HFFc6 (cell line): ENCODE measurements around the gene CAPN1. TPM values are rescaled to one million over a fixed set of nuclear protein-coding genes. Genes with fewer than 3 reads are reported as not detected.

Source experiments
- DNase-seq: peaks from one replicate; pipeline ENCODE4 v3.0.0-alpha.2; 2018
- H3K27ac Mint-ChIP-seq: 2 replicates; pipeline ENCODE4 v1.8.0; 2020; ENCODE audit warnings: mild to moderate bottlenecking, mixed read lengths
- H3K27me3 Mint-ChIP-seq: 2 replicates; pipeline ENCODE4 v1.8.0; 2021; ENCODE audit warnings: mild to moderate bottlenecking, moderate library complexity, mixed read lengths; ENCODE audit not compliant: insufficient read depth
- H3K36me3 Mint-ChIP-seq: 2 replicates; pipeline ENCODE4 v1.8.0; 2021; ENCODE audit warnings: low read depth, mixed read lengths
- H3K4me1 Mint-ChIP-seq: 2 replicates; pipeline ENCODE4 v1.8.0; 2020; ENCODE audit warnings: low read depth, mixed read lengths
- H3K4me3 Mint-ChIP-seq: 2 replicates; pipeline ENCODE4 v1.8.0; 2020; ENCODE audit warnings: mild to moderate bottlenecking, moderate library complexity, mixed read lengths
- H3K9me3 Mint-ChIP-seq: 2 replicates; pipeline ENCODE4 v1.8.0; 2020; ENCODE audit warnings: mild to moderate bottlenecking, mixed read lengths
- CTCF ChIP-seq: fragments of 200-600 bp; sonication (generic); IDR thresholded peaks from 2 replicates; pipeline ENCODE4 v1.5.0; 2021; ENCODE audit warnings: antibody characterized with exemption, mild to moderate bottlenecking
- total RNA-seq, 6 experiments: library from RNA; stranded (reverse); fragmentation: NEBNext Ultra II Directional; extraction: Animal tissue kit (Norgen Biotek cat#: 25700); gene quantifications; 2 replicates in 1 of 6; 3 replicates in 5 of 6; pipeline ENCODE4 v1.2.3, GENCODE V29; 2021

Gene CAPN1
- total RNA-seq, 6 experiments from 2014 or later = 203 to 271 (median 231) TPM

- no peak for TF ChIP-seq CTCF
- Mint-ChIP-seq H3K9me3 (no peaks in the 10 kb centered on the region), H3K27me3 (no peaks in the 10 kb centered on the region; the same call in 1 of the 2 replicates), H3K4me1 (peaks cover 26% of the 10 kb centered on the region), H3K27ac (peak overlapping the region; percentile 97), H3K4me3 (peak overlapping the region; percentile 98), H3K36me3 (peaks cover 14% of the 10 kb centered on the region; the same call in 1 of the 2 replicates)
- DNase-seq = no peak
Measured at GRCh38 chr11:65260756-65261590, 79.2 kb downstream of the CAPN1 start.

Other genes starting within 250 kb of the CAPN1 start
- gene GPHA2, start 246.0 kb upstream of the CAPN1 start, total RNA-seq = not detected
- gene MAJIN, start 209.8 kb upstream of the CAPN1 start, total RNA-seq = not detected
- gene BATF2, start 185.0 kb upstream of the CAPN1 start, total RNA-seq = under 1 TPM; 0.22 to 0.45 (median 0.36) TPM
- 10 to 100 TPM; 76.9 to 92.1 (median 87.2) TPM for gene ARL2, start 167.8 kb upstream of the CAPN1 start, total RNA-seq
- 10 to 100 TPM; 18.7 to 26.6 (median 25.0) TPM for gene SNX15, start 154.5 kb upstream of the CAPN1 start, total RNA-seq
- gene SAC3D1, start 140.7 kb upstream of the CAPN1 start, total RNA-seq = 10 to 100 TPM; 15.3 to 21.5 (median 18.0) TPM
- gene NAALADL1, start 123.4 kb upstream of the CAPN1 start, total RNA-seq = not detected
- gene CDCA5, start 97.9 kb upstream of the CAPN1 start, total RNA-seq = 10 to 100 TPM; 14.3 to 28.3 (median 26.6) TPM
- 10 to 100 TPM; 41.0 to 56.6 (median 53.6) TPM for gene ZFPL1, start 97.7 kb upstream of the CAPN1 start, total RNA-seq
- gene VPS51, start 85.7 kb upstream of the CAPN1 start, total RNA-seq = 10 to 100 TPM; 61.2 to 90.1 (median 79.4) TPM
- 1 to 10 TPM; 3.8 to 6.4 (median 4.9) TPM for gene TM7SF2, start 70.1 kb upstream of the CAPN1 start, total RNA-seq
- gene ZNHIT2, start 64.2 kb upstream of the CAPN1 start, total RNA-seq = 10 to 100 TPM in 4 of 6 experiments, 1 to 10 TPM in 2; 9.3 to 13.6 (median 11.1) TPM
- gene FAU, start 59.8 kb upstream of the CAPN1 start, total RNA-seq = 100 to 1,000 TPM; 631 to 750 (median 715) TPM
- gene MRPL49, start 59.6 kb upstream of the CAPN1 start, total RNA-seq = 10 to 100 TPM; 53.2 to 59.7 (median 56.9) TPM
- 10 to 100 TPM; 39.9 to 46.9 (median 42.9) TPM for gene SYVN1, start 47.4 kb upstream of the CAPN1 start, total RNA-seq
- not detected for gene SPDYC, start 11.7 kb upstream of the CAPN1 start, total RNA-seq
- gene POLA2, start 80.0 kb downstream of the CAPN1 start, total RNA-seq = 10 to 100 TPM in 5 of 6 experiments, 1 to 10 TPM in 1; 8.6 to 18.3 (median 15.3) TPM
- gene CDC42EP2, start 132.9 kb downstream of the CAPN1 start, total RNA-seq = 10 to 100 TPM; 19.0 to 35.3 (median 22.6) TPM
- gene DPF2, start 151.9 kb downstream of the CAPN1 start, total RNA-seq = 10 to 100 TPM; 55.4 to 64.3 (median 61.7) TPM
- gene TIGD3, start 172.8 kb downstream of the CAPN1 start, total RNA-seq = under 1 TPM in 2 of 6 experiments, not detected in 4; 0.12 to 0.13 TPM
- gene SLC25A45, start 200.7 kb downstream of the CAPN1 start, total RNA-seq = 1 to 10 TPM; 4.9 to 8.9 (median 5.8) TPM
- 10 to 100 TPM; 22.4 to 28.5 (median 27.1) TPM for gene FRMD8, start 204.7 kb downstream of the CAPN1 start, total RNA-seq
- gene NEAT1, start 240.9 kb downstream of the CAPN1 start, total RNA-seq = 100 to 1,000 TPM; 185 to 250 (median 213) TPM